HepG2 (cell line): ENCODE data around the gene STK32C. TPM values are rescaled to one million over a fixed set of nuclear protein-coding genes. Genes with fewer than 3 reads are reported as not detected.

Experiments used
- ATAC-seq: fragments of 200-7000 bp; cut with Tn5 transposase; 3 replicates; pipeline ENCODE4 v1.9.1; 2020; ENCODE audit warnings: mild to moderate bottlenecking, moderate library complexity
- BruUV-seq: library from RNA; stranded (reverse); fragments of 400-500 nt; replicated peaks from 2 replicates; lab custom pipeline; 2021; lab: Mats Ljungman, UMichigan
- CTCF ChIA-PET: fragments of 300-600 bp; formaldehyde crosslinking; extraction: SDS; loops from one replicate; lab custom pipeline; 2021; ENCODE audit warnings: low total read pairs, inconsistent platforms, low intra/inter-chr PET ratio; lab: Yijun Ruan, JAX
- POLR2A ChIA-PET: fragments of 350-600 bp; sonication (Branson Sonifier 250); formaldehyde crosslinking; loops from one replicate; lab custom pipeline; 2020; ENCODE audit warnings: antibody characterized with exemption, inconsistent platforms; lab: Yijun Ruan, JAX
- DNase-seq: peaks from one replicate; pipeline ENCODE4 v3.0.0-alpha.2; 2015; ENCODE audit warnings: low spot score
- FAIRE-seq: peaks from 3 replicates; lab custom pipeline; 2011; peaks lifted over from hg19 to GRCh38; lab: Jason Lieb, UNC
- H2AFZ ChIP-seq: one replicate; pipeline ENCODE4 v1.6.1; 2011; ENCODE audit warnings: low read length, inconsistent platforms
- H3K27ac ChIP-seq: fragments of 300-600 bp; 3 replicates; pipeline ENCODE4 v1.8.0; 2011; ENCODE audit warnings: mixed run types, mild to moderate bottlenecking, mixed read lengths, low read length, inconsistent platforms; ENCODE audit not compliant: insufficient read depth; ENCODE audit errors: extremely low read length
- H3K27me3 ChIP-seq, 2 experiments: fragments of 200-600 bp in 1 of 2; 2 replicates in 1 of 2; 3 replicates in 1 of 2; pipeline versions ENCODE4 v1.6.0 to v1.8.0; 2011; ENCODE audit warnings: low read length in 2 of 2, mild to moderate bottlenecking in 2 of 2, moderate library complexity in 2 of 2, inconsistent platforms in 1 of 2; ENCODE audit not compliant: insufficient read depth in 2 of 2, control insufficient read depth in 1 of 2
- H3K36me3 ChIP-seq, 2 experiments: fragments of 200-600 bp in 1 of 2; replicated peaks in 1 of 2; 2 replicates in 1 of 2; 3 replicates in 1 of 2; pipeline versions ENCODE4 v1.5.1 to v1.8.0; 2011; ENCODE audit warnings: low read length in 2 of 2, inconsistent platforms in 1 of 2; ENCODE audit not compliant: insufficient read depth in 2 of 2, control insufficient read depth in 1 of 2
- H3K4me1 ChIP-seq: 2 replicates; pipeline ENCODE4 v1.5.1; 2012; ENCODE audit warnings: low read length, inconsistent platforms; ENCODE audit not compliant: insufficient read depth
- H3K4me2 ChIP-seq: 2 replicates; pipeline ENCODE4 v1.6.0; 2011; ENCODE audit warnings: low read depth, low read length, inconsistent platforms
- H3K4me3 ChIP-seq, 3 experiments: fragments of 200-600 bp in 1 of 3; sonication (generic), shearing (Covaris generic) in 1 of 3; replicated peaks in 1 of 3; 2 replicates each; pipeline ENCODE4 v1.5.1; 2011 to 2016; ENCODE audit warnings: low read length in 3 of 3, inconsistent platforms in 2 of 3, low read depth in 2 of 3, mild to moderate bottlenecking in 2 of 3, control low read depth in 1 of 3, mixed read lengths in 1 of 3; ENCODE audit not compliant: insufficient read depth in 1 of 3
- H3K79me2 ChIP-seq: one replicate; pipeline ENCODE4 v1.6.1; 2011; ENCODE audit warnings: low read length, inconsistent platforms; ENCODE audit not compliant: insufficient read depth
- H3K9ac ChIP-seq: 2 replicates; pipeline ENCODE4 v1.6.0; 2011; ENCODE audit warnings: mild to moderate bottlenecking, low read depth, low read length, inconsistent platforms; ENCODE audit not compliant: insufficient read depth
- H3K9me3 ChIP-seq: 2 replicates; pipeline ENCODE4 v1.5.1; 2012; ENCODE audit warnings: mild to moderate bottlenecking, low read length
- H4K20me1 ChIP-seq: 2 replicates; pipeline ENCODE4 v1.6.0; 2011; ENCODE audit warnings: inconsistent platforms, mild to moderate bottlenecking, low read length, moderate library complexity; ENCODE audit not compliant: insufficient read depth
- CEBPB ChIP-seq: IDR thresholded peaks from 2 replicates; pipeline ENCODE4 v1.6.1; 2011; ENCODE audit warnings: low read depth, low read length, improper control_type of control experiment, borderline replicate concordance
- FOXK2 ChIP-seq: fragments of 450-650 bp; IDR thresholded peaks from 2 replicates; pipeline ENCODE4 v1.6.1; 2016
- GABPA ChIP-seq, 2 experiments: IDR thresholded peaks; 2 replicates each; pipeline ENCODE4 v1.6.1; 2011 to 2016; ENCODE audit warnings: low read depth in 2 of 2, low read length in 1 of 2, missing biosample characterization in 1 of 2, missing genetic modification characterization in 1 of 2
- NFE2L1 ChIP-seq: sonication (generic); formaldehyde crosslinking; IDR thresholded peaks from 2 replicates; pipeline ENCODE4 v1.4.0; 2020; ENCODE audit warnings: missing genetic modification reagents, mild to moderate bottlenecking, borderline replicate concordance
- NFYB ChIP-seq: sonication (generic); formaldehyde crosslinking; IDR thresholded peaks from 2 replicates; pipeline ENCODE4 v1.4.0; 2020; ENCODE audit warnings: missing genetic modification reagents
- NFYC ChIP-seq: IDR thresholded peaks from 2 replicates; pipeline ENCODE4 v1.6.1; 2016; ENCODE audit warnings: missing genetic modification reagents, missing compliant biosample characterization
- RARG ChIP-seq: sonication (generic); formaldehyde crosslinking; IDR thresholded peaks from 2 replicates; pipeline ENCODE4 v1.4.0; 2020; ENCODE audit warnings: low read depth, mild to moderate bottlenecking, missing genetic modification reagents
- REXO4 ChIP-seq: sonication (generic); formaldehyde crosslinking; IDR thresholded peaks from 2 replicates; pipeline ENCODE4 v1.8.0; 2022; ENCODE audit warnings: missing genetic modification reagents, mild to moderate bottlenecking, borderline replicate concordance
- SRSF1 ChIP-seq: fragments of 200-400 bp; formaldehyde crosslinking; optimal IDR thresholded peaks from 2 replicates; pipeline ENCODE3; 2017; ENCODE audit warnings: mild to moderate bottlenecking, low read depth, low read length, moderate library complexity
- ZNF136 ChIP-seq: sonication (generic); formaldehyde crosslinking; IDR thresholded peaks from 2 replicates; pipeline ENCODE4 v1.8.1; 2022; ENCODE audit warnings: low read depth, mild to moderate bottlenecking, moderate library complexity, missing genetic modification reagents
- ZNF441 ChIP-seq: sonication (generic); formaldehyde crosslinking; IDR thresholded peaks from 2 replicates; pipeline ENCODE4 v1.7.0; 2021; ENCODE audit warnings: missing genetic modification reagents, borderline replicate concordance
- ZNF496 ChIP-seq: sonication (generic); formaldehyde crosslinking; IDR thresholded peaks from 2 replicates; pipeline ENCODE4 v1.8.1; 2023; ENCODE audit warnings: mild to moderate bottlenecking, moderate library complexity, missing genetic modification reagents; ENCODE audit not compliant: insufficient replicate concordance
- ZZZ3 ChIP-seq: sonication (generic); formaldehyde crosslinking; IDR thresholded peaks from 2 replicates; pipeline ENCODE4 v1.4.0; 2020; ENCODE audit warnings: missing genetic modification reagents, mild to moderate bottlenecking, borderline replicate concordance
- WGBS: methylation state at CpG from one replicate; pipeline ENCODE4 v1.1.6; 2017; ENCODE audit warnings: low lambda C conversion rate; 5-methylcytosine and 5-hydroxymethylcytosine counted together
- in situ Hi-C: cut with HindIII; loops from 2 replicates; pipeline ENCODE4 v1.10.0; 2017; ENCODE audit warnings: low pct_unique_long_range_greater_than_20kb; ENCODE audit not compliant: extremely low pct_ligation_motif_present
- intact Hi-C: fragments of 100-400 bp; cut with micrococcal nuclease; formaldehyde crosslinking; loops from one replicate; pipeline ENCODE4 v1.10.0; 2022; ENCODE audit not compliant: unreplicated experiment
- polyA plus RNA-seq, 8 experiments: library from polyadenylated mRNA; depleted of rRNA in 3 of 8; stranded (reverse) in 7 of 8; unstranded in 1 of 8; fragments of >200 nt; fragmentation: Illumina TruSeq in 4 of 8; extraction: Trizol in 4 of 8; gene quantifications; 2 replicates each; pipeline versions ENCODE4 v1.2.1 to v1.2.3, GENCODE V29; 2011 to 2016; ENCODE audit warnings: low read depth in 4 of 8, missing spikeins in 1 of 8, mixed read lengths in 1 of 8; ENCODE audit not compliant: insufficient read depth in 1 of 8
- total RNA-seq, 5 experiments: library from RNA; depleted of rRNA; stranded (reverse); fragments of >200 nt; fragmentation: Illumina TruSeq; extraction: Trizol; gene quantifications; 2 replicates each; pipeline ENCODE4 v1.2.3, GENCODE V29; 2016; ENCODE audit warnings: low read depth in 1 of 5
- TF ChIP-seq, protein P1 (sequence below): sonication (generic); formaldehyde crosslinking; IDR thresholded peaks from 2 replicates; pipeline ENCODE4 v1.5.0; 2020; ENCODE audit warnings: mild to moderate bottlenecking, missing genetic modification reagents, borderline replicate concordance
- TF ChIP-seq, protein P2 (sequence below): sonication (generic); formaldehyde crosslinking; IDR thresholded peaks from 2 replicates; pipeline ENCODE4 v1.5.0; 2020; ENCODE audit warnings: mild to moderate bottlenecking, low read depth, missing genetic modification reagents, borderline replicate concordance

Gene STK32C
- total and polyA plus RNA-seq, 2 of the 13 experiments (the other 11 are each of a cell fraction or from before 2014, with no cell fraction given): 10.9 to 19.4 TPM

DNA sequence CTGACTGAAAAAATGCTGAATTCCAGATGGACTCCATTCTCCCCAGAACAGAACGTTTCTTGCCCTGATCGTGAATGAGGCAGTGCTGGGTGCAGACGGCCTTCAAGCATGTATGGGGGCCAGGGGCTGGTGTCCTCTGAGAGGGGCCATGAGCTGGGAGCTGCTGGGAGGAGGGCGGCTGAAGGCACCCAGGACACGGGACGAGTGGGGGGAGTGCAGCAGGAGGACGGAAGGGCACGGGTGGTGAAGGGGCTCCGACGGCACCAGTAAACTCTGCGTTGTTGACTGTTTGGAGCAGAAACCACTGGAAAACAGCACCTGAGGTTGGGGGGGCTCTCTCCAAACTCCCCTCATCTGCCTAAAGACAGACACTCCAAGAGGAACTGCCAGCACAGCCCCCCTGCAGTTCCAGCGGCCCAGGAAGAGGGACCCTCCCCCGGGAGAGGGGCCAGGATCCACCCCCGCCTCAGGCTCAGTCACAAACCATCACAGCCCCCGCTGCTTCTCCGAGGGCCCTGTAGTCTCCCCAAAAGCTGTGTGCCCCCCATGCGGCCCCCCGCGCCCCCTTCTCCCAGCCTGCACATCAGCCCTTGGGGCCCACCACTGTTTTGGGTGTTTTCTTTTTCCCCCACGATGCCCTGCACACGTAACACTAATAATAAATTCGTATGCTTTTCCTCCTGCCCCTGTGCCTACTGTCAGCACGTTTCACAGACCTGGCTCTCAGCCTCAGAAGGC lies 65.5 kb downstream of the STK32C start:
- H3K27me3 ChIP-seq: no peaks in the 10 kb centered on the region
- no peaks in the 10 kb centered on the region for H4K20me1 ChIP-seq
- CTCF ChIA-PET: no interaction called here
- H3K4me1 ChIP-seq: no peaks in the 10 kb centered on the region
- intact Hi-C loops: no loop called here
- no peak overlapping the region for H3K27ac ChIP-seq
- H3K9ac ChIP-seq: no peak overlapping the region
- in situ Hi-C loops: no loop called here
- no peaks in the 10 kb centered on the region for H3K79me2 ChIP-seq
- 85% methylated on average over 20 of the region's 23 CpGs for WGBS
- ATAC-seq (no peak), DNase-seq (no peak), FAIRE-seq (no peak)
- POLR2A ChIA-PET: no interaction called here
- no peak overlapping the region for H3K4me3 ChIP-seq
- H2AFZ ChIP-seq: no peak overlapping the region
- H3K9me3 ChIP-seq: no peaks in the 10 kb centered on the region
- H3K36me3 ChIP-seq: no peaks in the 10 kb centered on the region
- TF ChIP-seq NFYB (CRISPR knock-in tag) (no peak), ZNF136 (CRISPR knock-in tag) (no peak), NFYC (CRISPR knock-in tag) (no peak), GABPA (IDR thresholded peaks at IDR 0.05; ENCODE audit: low read depth, low read length) (no peak), GABPA (CRISPR knock-in tag; IDR thresholded peaks at IDR 0.05; ENCODE audit: low read depth) (no peak), NFE2L1 (CRISPR knock-in tag) (no peak), FOXK2 (no peak), SRSF1 (no peak), ZZZ3 (no peak), CEBPB (no peak), REXO4 (CRISPR knock-in tag) (no peak), ZNF496 (no peak), ZNF441 (CRISPR knock-in tag) (no peak), RARG (CRISPR knock-in tag) (no peak)
- TF ChIP-seq, protein P1, sequence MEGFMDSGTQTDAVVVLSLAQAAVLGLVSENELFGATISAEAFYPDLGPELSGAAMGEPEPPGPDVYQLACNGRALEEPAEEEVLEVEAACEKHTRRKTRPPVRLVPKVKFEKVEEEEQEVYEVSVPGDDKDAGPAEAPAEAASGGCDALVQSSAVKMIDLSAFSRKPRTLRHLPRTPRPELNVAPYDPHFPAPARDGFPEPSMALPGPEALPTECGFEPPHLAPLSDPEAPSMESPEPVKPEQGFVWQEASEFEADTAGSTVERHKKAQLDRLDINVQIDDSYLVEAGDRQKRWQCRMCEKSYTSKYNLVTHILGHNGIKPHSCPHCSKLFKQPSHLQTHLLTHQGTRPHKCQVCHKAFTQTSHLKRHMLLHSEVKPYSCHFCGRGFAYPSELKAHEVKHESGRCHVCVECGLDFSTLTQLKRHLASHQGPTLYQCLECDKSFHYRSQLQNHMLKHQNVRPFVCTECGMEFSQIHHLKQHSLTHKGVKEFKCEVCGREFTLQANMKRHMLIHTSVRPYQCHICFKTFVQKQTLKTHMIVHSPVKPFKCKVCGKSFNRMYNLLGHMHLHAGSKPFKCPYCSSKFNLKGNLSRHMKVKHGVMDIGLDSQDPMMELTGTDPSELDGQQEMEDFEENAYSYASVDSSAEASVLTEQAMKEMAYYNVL (CRISPR knock-in tag): no peak
- TF ChIP-seq, protein P2, sequence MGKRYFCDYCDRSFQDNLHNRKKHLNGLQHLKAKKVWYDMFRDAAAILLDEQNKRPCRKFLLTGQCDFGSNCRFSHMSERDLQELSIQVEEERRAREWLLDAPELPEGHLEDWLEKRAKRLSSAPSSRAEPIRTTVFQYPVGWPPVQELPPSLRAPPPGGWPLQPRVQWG (CRISPR knock-in tag): no peak
- no peak overlapping the region for H3K4me2 ChIP-seq
- BruUV-seq: no TSS peak
